IMR-90 (cell line): ENCODE results near the gene ABCC4. TPM values are rescaled to one million over a fixed set of nuclear protein-coding genes. Genes with fewer than 3 reads are reported as not detected.

ENCODE experiments used
- ATAC-seq: fragments of 200-7000 bp; cut with Tn5 transposase; 2 replicates; pipeline ENCODE4 v1.9.1; 2020; ENCODE audit warnings: low read depth, mild to moderate bottlenecking, moderate library complexity
- BruUV-seq: library from RNA; stranded (reverse); fragments of 400-500 nt; replicated peaks from 2 replicates; lab custom pipeline; 2021; lab: Mats Ljungman, UMichigan
- CTCF ChIA-PET: fragments of 300-600 bp; formaldehyde crosslinking; extraction: SDS; loops from one replicate; lab custom pipeline; 2021; ENCODE audit warnings: antibody characterized with exemption; lab: Yijun Ruan, JAX
- POLR2A ChIA-PET: fragments of 300-600 bp; sonication (Branson Sonifier 250); formaldehyde crosslinking; loops from one replicate; lab custom pipeline; 2022; ENCODE audit warnings: antibody characterized with exemption; ENCODE audit not compliant: unreplicated experiment; lab: Charles Lee
- DNase-seq: peaks from one replicate; pipeline ENCODE4 v3.0.0; 2013
- H2AFZ ChIP-seq: replicated peaks from 2 replicates; pipeline ENCODE3; 2013; ENCODE audit warnings: low read length, mild to moderate bottlenecking; ENCODE audit not compliant: poor library complexity
- H2AK5ac ChIP-seq: 2 replicates; pipeline ENCODE4 v1.6.1; 2013; ENCODE audit warnings: low read depth, low read length, inconsistent platforms
- H2AK9ac ChIP-seq: replicated peaks from 2 replicates; pipeline ENCODE3; 2013; ENCODE audit warnings: mild to moderate bottlenecking, low read depth, low read length, moderate library complexity; ENCODE audit not compliant: poor library complexity
- H2BK120ac ChIP-seq: 2 replicates; pipeline ENCODE4 v1.6.1; 2013; ENCODE audit warnings: low read depth, low read length, inconsistent platforms
- H2BK15ac ChIP-seq: 3 replicates; pipeline ENCODE4 v1.6.1; 2013; ENCODE audit warnings: low read depth, low read length, inconsistent platforms
- H2BK20ac ChIP-seq: 2 replicates; pipeline ENCODE4 v1.6.1; 2013; ENCODE audit warnings: low read depth, mild to moderate bottlenecking, inconsistent platforms, low read length, moderate library complexity
- H2BK5ac ChIP-seq: 2 replicates; pipeline ENCODE4 v1.6.1; 2013; ENCODE audit warnings: mild to moderate bottlenecking, low read depth, low read length, inconsistent platforms; ENCODE audit not compliant: poor library complexity, severe bottlenecking
- H3K14ac ChIP-seq: replicated peaks from 2 replicates; pipeline ENCODE4 v1.6.1; 2013; ENCODE audit warnings: low read depth, low read length, inconsistent platforms
- H3K18ac ChIP-seq: 2 replicates; pipeline ENCODE4 v1.6.1; 2013; ENCODE audit warnings: low read depth, low read length, control low read depth
- H3K23ac ChIP-seq: 2 replicates; pipeline ENCODE4 v1.6.1; 2013; ENCODE audit warnings: low read depth, low read length, inconsistent platforms
- H3K27ac ChIP-seq: 2 replicates; pipeline ENCODE4 v1.5.1; 2013; ENCODE audit warnings: mild to moderate bottlenecking, control low read depth, low read length; ENCODE audit not compliant: insufficient read depth
- H3K27me3 ChIP-seq: 2 replicates; pipeline ENCODE4 v1.6.1; 2013; ENCODE audit warnings: low read length; ENCODE audit not compliant: control insufficient read depth, insufficient read depth
- H3K36me3 ChIP-seq: 2 replicates; pipeline ENCODE4 v1.6.1; 2013; ENCODE audit warnings: low read length, mixed read lengths; ENCODE audit not compliant: control insufficient read depth, insufficient read depth
- H3K4ac ChIP-seq: 2 replicates; pipeline ENCODE4 v1.6.1; 2013; ENCODE audit warnings: low read depth, low read length, inconsistent platforms
- H3K4me1 ChIP-seq: 2 replicates; pipeline ENCODE4 v1.6.1; 2013; ENCODE audit warnings: low read length, mixed read lengths; ENCODE audit not compliant: control insufficient read depth, insufficient read depth
- H3K4me2 ChIP-seq: 2 replicates; pipeline ENCODE4 v1.6.1; 2013; ENCODE audit warnings: low read depth, mild to moderate bottlenecking, control low read depth, low read length, moderate library complexity
- H3K4me3 ChIP-seq: 2 replicates; pipeline ENCODE4 v1.5.1; 2013; ENCODE audit warnings: low read depth, mild to moderate bottlenecking, control low read depth, low read length, moderate library complexity; ENCODE audit not compliant: insufficient read depth
- H3K56ac ChIP-seq: 2 replicates; pipeline ENCODE4 v1.6.1; 2013; ENCODE audit warnings: low read length, inconsistent platforms; ENCODE audit not compliant: insufficient read depth; ENCODE audit errors: extremely low read depth
- H3K79me1 ChIP-seq, 2 experiments: 2 replicates each; pipeline ENCODE4 v1.6.1; 2013; ENCODE audit warnings: low read length in 2 of 2, inconsistent platforms in 1 of 2, low read depth in 1 of 2
- H3K9ac ChIP-seq: 2 replicates; pipeline ENCODE4 v1.6.1; 2013; ENCODE audit warnings: low read depth, low read length, control low read depth
- H3K9me1 ChIP-seq: 2 replicates; pipeline ENCODE4 v1.6.1; 2013; ENCODE audit warnings: low read length, inconsistent platforms; ENCODE audit not compliant: insufficient read depth
- H3K9me3 ChIP-seq: 2 replicates; pipeline ENCODE4 v1.6.1; 2013; ENCODE audit warnings: low read length; ENCODE audit not compliant: control insufficient read depth, insufficient read depth
- H4K20me1 ChIP-seq: 2 replicates; pipeline ENCODE4 v1.6.1; 2013; ENCODE audit warnings: low read length, inconsistent platforms; ENCODE audit not compliant: insufficient read depth
- H4K5ac ChIP-seq: 2 replicates; pipeline ENCODE4 v1.6.1; 2013; ENCODE audit warnings: mild to moderate bottlenecking, low read depth, low read length, control low read depth
- H4K8ac ChIP-seq, 2 experiments: 2 replicates each; pipeline ENCODE4 v1.6.1; 2013; ENCODE audit warnings: low read depth in 2 of 2, low read length in 2 of 2, control low read depth in 1 of 2, inconsistent platforms in 1 of 2
- H4K91ac ChIP-seq: 2 replicates; pipeline ENCODE4 v1.6.1; 2013; ENCODE audit warnings: low read depth, low read length, inconsistent platforms; ENCODE audit not compliant: insufficient read depth
- BHLHE40 ChIP-seq: fragments of 150-350 bp; IDR thresholded peaks from 2 replicates; pipeline ENCODE4 v1.6.1; 2016; ENCODE audit warnings: mild to moderate bottlenecking, low read depth, low read length
- CEBPB ChIP-seq: IDR thresholded peaks from 2 replicates; pipeline ENCODE4 v1.6.1; 2012; ENCODE audit warnings: low read depth, low read length, improper control_type of control experiment
- CHD1 ChIP-seq: IDR thresholded peaks from 2 replicates; pipeline ENCODE4 v1.6.1; 2012; ENCODE audit warnings: low read depth, low read length, improper control_type of control experiment
- CTCF ChIP-seq: conservative IDR thresholded peaks from 2 replicates; pipeline ENCODE4 v1.5.1; 2012; ENCODE audit warnings: mild to moderate bottlenecking, low read depth, low read length, improper control_type of control experiment
- ELK1 ChIP-seq: fragments of 150-350 bp; IDR thresholded peaks from 2 replicates; pipeline ENCODE4 v1.6.1; 2016; ENCODE audit warnings: low read depth, mild to moderate bottlenecking, low read length, moderate library complexity, borderline replicate concordance
- FOS ChIP-seq: fragments of 150-350 bp; IDR thresholded peaks from 2 replicates; pipeline ENCODE4 v1.6.1; 2016; ENCODE audit warnings: low read depth, low read length
- MAFK ChIP-seq: IDR thresholded peaks from 2 replicates; pipeline ENCODE4 v1.6.1; 2012; ENCODE audit warnings: low read depth, low read length, improper control_type of control experiment
- MAZ ChIP-seq: IDR thresholded peaks from 2 replicates; pipeline ENCODE4 v1.6.1; 2012; ENCODE audit warnings: low read depth, mild to moderate bottlenecking, low read length, improper control_type of control experiment, moderate library complexity, borderline replicate concordance
- MXI1 ChIP-seq: IDR thresholded peaks from 2 replicates; pipeline ENCODE4 v1.6.1; 2012; ENCODE audit warnings: low read depth, mild to moderate bottlenecking, low read length, moderate library complexity, borderline replicate concordance
- NFE2L2 ChIP-seq: fragments of 150-350 bp; IDR thresholded peaks from 2 replicates; pipeline ENCODE4 v1.6.1; 2016; ENCODE audit warnings: low read depth, mild to moderate bottlenecking, low read length
- POLR2A ChIP-seq: IDR thresholded peaks from 2 replicates; pipeline ENCODE4 v1.6.1; 2012; ENCODE audit warnings: mild to moderate bottlenecking, low read depth, low read length
- RAD21 ChIP-seq: IDR thresholded peaks from 2 replicates; pipeline ENCODE4 v1.6.1; 2012; ENCODE audit warnings: low read length, improper control_type of control experiment
- RCOR1 ChIP-seq: IDR thresholded peaks from 2 replicates; pipeline ENCODE4 v1.6.1; 2012; ENCODE audit warnings: mild to moderate bottlenecking, low read length, improper control_type of control experiment; ENCODE audit not compliant: insufficient replicate concordance
- RFX5 ChIP-seq: IDR thresholded peaks from 2 replicates; pipeline ENCODE4 v1.8.0; 2012; ENCODE audit warnings: low read depth, mild to moderate bottlenecking, low read length, moderate library complexity
- SMC3 ChIP-seq: fragments of 150-350 bp; IDR thresholded peaks from 2 replicates; pipeline ENCODE4 v1.6.1; 2016; ENCODE audit warnings: low read depth, mild to moderate bottlenecking, antibody characterized with exemption, low read length, moderate library complexity
- USF2 ChIP-seq: fragments of 150-350 bp; IDR thresholded peaks from 2 replicates; pipeline ENCODE4 v1.6.1; 2017; ENCODE audit warnings: mild to moderate bottlenecking, antibody characterized with exemption, low read length, low read depth
- WGBS, 2 experiments: methylation state at CpG; one replicate each; pipeline versions ENCODE4 v1.1.5 to v1.1.7; 2013; ENCODE audit warnings: missing lambda C conversion rate in 2 of 2; ENCODE audit not compliant: insufficient read length in 1 of 2; ENCODE audit errors: extremely low coverage in 2 of 2; 5-methylcytosine and 5-hydroxymethylcytosine counted together
- dilution Hi-C: fragments of 300-500 bp; cut with HindIII; formaldehyde crosslinking; loops from one replicate; pipeline ENCODE4 v1.14.3; 2018; ENCODE audit warnings: low sequenced_read_pairs; ENCODE audit not compliant: unreplicated experiment
- in situ Hi-C: fragments of 300-500 bp; cut with MboI; formaldehyde crosslinking; loops from 3 replicates; pipeline ENCODE4 v1.14.3; 2019; ENCODE audit warnings: low sequenced_read_pairs, inconsistent platforms, mixed read lengths
- intact Hi-C: fragments of 100-400 bp; cut with micrococcal nuclease; formaldehyde crosslinking; loops from 2 replicates; pipeline ENCODE4 v1.10.0; 2022
- polyA plus RNA-seq, 3 experiments: library from polyadenylated mRNA; depleted of rRNA; stranded (reverse); fragments of >200 nt; gene quantifications; 2 replicates each; pipeline ENCODE4 v1.2.3, GENCODE V29; 2012; ENCODE audit warnings: low replicate concordance in 1 of 3
- total RNA-seq: library from RNA; depleted of rRNA; stranded (reverse); fragments of >200 nt; gene quantifications from 2 replicates; pipeline ENCODE4 v1.2.3, GENCODE V29; 2012

The ABCC4 gene
- total and polyA plus RNA-seq, 2 of the 4 experiments (the other 2 are of a cell fraction), result 16.6 to 41.4 TPM

- Histone ChIP-seq H3K18ac (peak overlapping the region; percentile 8; the same call in 1 of the 2 replicates), H3K27ac (peak overlapping the region; percentile 41; the same call in 1 of the 2 replicates), H3K23ac (no peak overlapping the region), H3K4me2 (0 out of 2 replicates have a peak overlapping the region, but pooled peaks have one; percentile 3), H4K20me1 (peaks cover 10% of the 10 kb centered on the region), H3K79me1 (peaks cover 57 to 82% of the 10 kb centered on the region in 2 experiments), H3K4ac (no peak overlapping the region), H2BK5ac (peak overlapping the region; percentile 78), H2AFZ (no peak overlapping the region), H2BK120ac (0 out of 2 replicates have a peak overlapping the region, but pooled peaks have one; percentile 13), H3K36me3 (peaks cover 26% of the 10 kb centered on the region), H3K4me1 (peaks cover 31% of the 10 kb centered on the region), H3K27me3 (no peaks in the 10 kb centered on the region), H4K5ac (no peak overlapping the region), H3K14ac (no peak overlapping the region), H3K56ac (no peak overlapping the region), H4K8ac (0 out of 4 replicates have a peak overlapping the region, but pooled peaks of 1 of the 2 experiments have one; percentile 4), H3K9ac (no peak overlapping the region), H3K4me3 (no peak overlapping the region), H2BK15ac (no peak overlapping the region), H4K91ac (no peak overlapping the region), H3K9me1 (peaks cover 31% of the 10 kb centered on the region), H2AK5ac (no peak overlapping the region), H2BK20ac (no peak overlapping the region), H2AK9ac (no peak overlapping the region), H3K9me3 (no peaks in the 10 kb centered on the region)
- no TSS peak for BruUV-seq
- in situ Hi-C loops, result no loop called here
- ChIA-PET CTCF (interaction anchor here (0.5 kb wide), 1 partner anchor 141 kb away, joined by 4 read pairs; no protein-coding TSS in a partner anchor), POLR2A (no interaction called here)
- no peak for TF ChIP-seq RAD21
- no peak for TF ChIP-seq USF2
- no peak for TF ChIP-seq MXI1
- no peak for TF ChIP-seq RCOR1
- TF ChIP-seq RFX5, result no peak
- TF ChIP-seq NFE2L2, result no peak
- TF ChIP-seq BHLHE40, result no peak
- no peak for TF ChIP-seq CEBPB
- TF ChIP-seq POLR2A, result no peak
- TF ChIP-seq FOS, result no peak
- TF ChIP-seq CHD1, result no peak
- no peak for TF ChIP-seq MAZ
- TF ChIP-seq SMC3, result no peak
- no peak for TF ChIP-seq ELK1
- TF ChIP-seq MAFK, result no peak
- TF ChIP-seq CTCF, result no peak
- peak; percentile 65 for ATAC-seq
- no CpG with 5 or more reads among the region's 2 CpGs for WGBS, 2 experiments
- DNase-seq, result peak; percentile 77
- dilution Hi-C loops, result no loop called here
- intact Hi-C loops, result loop anchor here (2.0 kb wide), 1 partner anchor 62 kb away; the partner anchor contains the start of gene ABCC4
Measured at GRCh38 chr13:95239283-95239682, 62.0 kb downstream of the ABCC4 start.
